MG63 (cell line): ENCODE data around the gene ZDHHC14. TPM values are rescaled to one million over a fixed set of nuclear protein-coding genes. Genes with fewer than 3 reads are reported as not detected.
"Not testable (repeated sequence)": the region's sequence is repeated elsewhere in the genome, so short reads cannot be mapped to it uniquely, and the experiment has no call there.

Experiments
- DNase-seq: peaks from one replicate; pipeline ENCODE4 v3.0.0-alpha.2; 2020
- H3K27me3 ChIP-seq: fragments of 250-450 bp; sonication (Bioruptor Pico); 2 replicates; pipeline ENCODE4 v1.5.1; 2020; ENCODE audit warnings: mild to moderate bottlenecking, moderate library complexity
- H3K36me3 ChIP-seq: fragments of 250-450 bp; sonication (Bioruptor Pico); 2 replicates; pipeline ENCODE4 v1.5.1; 2020; ENCODE audit warnings: mild to moderate bottlenecking, moderate library complexity
- H3K4me3 ChIP-seq: fragments of 250-450 bp; sonication (Bioruptor Pico); 2 replicates; pipeline ENCODE4 v1.5.1; 2020; ENCODE audit warnings: mild to moderate bottlenecking, moderate library complexity
- H3K9me3 ChIP-seq: fragments of 250-450 bp; sonication (Bioruptor Pico); 2 replicates; pipeline ENCODE4 v1.5.1; 2020; ENCODE audit warnings: mild to moderate bottlenecking, moderate library complexity
- total RNA-seq: library from RNA; depleted of rRNA; stranded (reverse); fragments of >200 nt; shearing (Covaris generic); gene quantifications from 2 replicates; pipeline ENCODE4 v1.2.3, GENCODE V29; 2014; ENCODE audit warnings: low replicate concordance

ZDHHC14 gene
- total RNA-seq, 1 experiment from 2014 or later: 4.4 TPM

- no peaks in the 10 kb centered on the region for H3K27me3 ChIP-seq
- DNase-seq: no peak
- H3K9me3 ChIP-seq: peaks cover 28% of the 10 kb centered on the region
- H3K36me3 ChIP-seq: no peaks in the 10 kb centered on the region
- H3K4me3 ChIP-seq: no peak overlapping the region
These were observed 205.1 kb downstream of the ZDHHC14 start for GRCh38 chr6:157586088-157586414.

GRCh38 chr6:157586476-157587126 is 205.6 kb downstream of the ZDHHC14 start:
- Histone ChIP-seq H3K36me3 (no peaks in the 10 kb centered on the region), H3K9me3 (peaks cover 26% of the 10 kb centered on the region), H3K27me3 (no peaks in the 10 kb centered on the region), H3K4me3 (no peak overlapping the region)
- DNase-seq: no peak

- H3K36me3 ChIP-seq: no peaks in the 10 kb centered on the region
- no peaks in the 10 kb centered on the region for H3K27me3 ChIP-seq
- H3K4me3 ChIP-seq: no peak overlapping the region
- peaks cover 18% of the 10 kb centered on the region for H3K9me3 ChIP-seq
- no peak for DNase-seq
These were observed 206.3 kb downstream of the ZDHHC14 start for GRCh38 chr6:157587127-157587926.

DNA sequence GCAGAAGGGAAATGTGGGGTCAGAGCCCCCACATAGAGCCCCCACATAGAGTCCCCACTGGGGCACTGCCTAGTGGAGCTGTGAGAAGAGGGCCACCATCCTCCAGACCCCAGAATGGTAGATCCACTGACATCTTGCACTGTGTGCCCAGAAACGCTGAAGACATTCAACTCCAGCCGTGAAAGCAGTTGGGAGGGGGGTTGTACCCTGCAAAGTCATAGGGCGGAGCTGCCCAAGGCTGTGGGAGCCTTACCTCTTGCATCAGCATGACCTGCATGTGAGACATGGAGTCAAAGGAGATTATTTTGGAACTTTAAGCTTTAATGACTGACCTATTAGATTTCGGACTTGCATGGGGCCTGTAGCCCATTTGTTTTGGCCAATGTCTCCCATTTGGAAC is 209.7 kb downstream of the ZDHHC14 start:
- not testable (repeated sequence) for DNase-seq

GRCh38 chr6:157592541-157592940 is 211.6 kb downstream of the ZDHHC14 start:
- Histone ChIP-seq H3K4me3 (no peak overlapping the region), H3K27me3 (no peaks in the 10 kb centered on the region), H3K36me3 (no peaks in the 10 kb centered on the region), H3K9me3 (peaks cover 13% of the 10 kb centered on the region)
- no peak for DNase-seq

More for the DNA sequence above, 209.7 kb downstream of the ZDHHC14 start:
- not testable (repeated sequence) for H3K36me3 ChIP-seq, H3K27me3 ChIP-seq, H3K4me3 ChIP-seq
- peaks cover 13% of the 10 kb centered on the region for H3K9me3 ChIP-seq

GRCh38 chr6:157592980-157593379 is 212.0 kb downstream of the ZDHHC14 start:
- Histone ChIP-seq H3K27me3 (no peaks in the 10 kb centered on the region), H3K4me3 (no peak overlapping the region), H3K9me3 (peaks cover 13% of the 10 kb centered on the region), H3K36me3 (no peaks in the 10 kb centered on the region)
- no peak for DNase-seq

DNA sequence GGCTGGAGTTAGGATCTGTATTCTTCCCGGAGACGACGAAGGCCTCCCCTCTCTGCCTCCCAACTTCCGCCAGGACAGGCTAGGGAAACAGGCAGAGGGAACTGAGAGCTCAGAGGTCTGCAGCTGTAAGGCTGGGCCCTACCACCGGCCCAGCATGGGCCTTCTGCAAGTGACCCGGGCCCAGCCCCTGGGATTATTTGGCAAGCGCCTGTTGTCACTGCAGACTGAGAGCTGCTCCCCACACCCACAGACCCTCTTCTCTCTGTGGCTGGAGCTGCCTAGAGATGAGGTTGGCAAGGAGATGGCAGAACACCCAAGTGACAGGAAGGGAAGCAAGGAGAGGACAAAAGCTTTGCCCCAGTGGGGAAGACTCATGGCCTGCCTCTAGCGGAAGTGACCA is 212.6 kb downstream of the ZDHHC14 start:
- Histone ChIP-seq H3K27me3 (no peaks in the 10 kb centered on the region), H3K4me3 (no peak overlapping the region), H3K36me3 (no peaks in the 10 kb centered on the region), H3K9me3 (peaks cover 13% of the 10 kb centered on the region)
- DNase-seq: no peak

- Histone ChIP-seq H3K4me3 (no peak overlapping the region), H3K9me3 (peaks cover 6% of the 10 kb centered on the region), H3K36me3 (no peaks in the 10 kb centered on the region), H3K27me3 (no peaks in the 10 kb centered on the region)
- DNase-seq: no peak
These were observed 213.3 kb downstream of the ZDHHC14 start for GRCh38 chr6:157594292-157594691.

DNA sequence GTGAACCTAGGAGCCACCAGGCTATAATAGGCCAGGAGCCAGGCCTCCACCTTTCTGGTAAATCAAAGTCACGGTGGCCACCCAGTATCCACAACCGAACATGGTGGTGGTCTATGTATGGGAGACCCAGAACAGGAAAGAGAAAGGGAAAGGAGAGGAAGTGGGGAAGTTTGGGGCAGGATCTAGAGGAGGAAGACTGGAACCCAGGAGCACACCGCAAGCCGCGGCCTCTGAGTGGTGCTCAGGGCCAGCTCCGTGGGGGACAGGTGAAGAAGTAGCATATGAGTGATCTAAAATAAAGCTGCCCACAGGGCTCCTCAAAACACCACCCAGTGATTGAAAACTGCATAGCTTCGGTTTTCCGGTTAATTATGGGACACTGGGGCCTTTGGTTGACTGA is 214.8 kb downstream of the ZDHHC14 start:
- H3K4me3 ChIP-seq: no peak overlapping the region
- no peak for DNase-seq
- no peaks in the 10 kb centered on the region for H3K9me3 ChIP-seq
- H3K27me3 ChIP-seq: no peaks in the 10 kb centered on the region
- H3K36me3 ChIP-seq: no peaks in the 10 kb centered on the region

DNA sequence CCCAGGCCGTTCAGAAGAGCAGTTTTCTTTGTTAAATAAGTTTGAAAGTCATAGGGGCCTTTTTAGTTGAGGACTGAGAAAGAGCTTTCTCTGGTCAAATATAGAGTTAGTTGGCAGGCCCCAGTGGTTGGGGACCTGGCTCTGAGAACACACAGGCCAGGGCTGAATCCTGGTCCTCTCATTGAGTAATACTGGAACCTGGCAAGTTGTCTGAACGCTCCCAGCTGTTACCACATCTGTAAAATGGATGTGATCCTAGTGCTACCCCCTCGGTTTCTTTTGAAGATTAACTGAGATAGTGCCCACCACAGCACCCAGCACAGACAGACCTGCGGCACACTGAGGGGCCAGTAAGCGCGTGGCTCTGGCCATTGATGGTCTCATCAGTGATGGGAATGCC is 215.5 kb downstream of the ZDHHC14 start:
- H3K36me3 ChIP-seq: no peaks in the 10 kb centered on the region
- H3K4me3 ChIP-seq: no peak overlapping the region
- no peak for DNase-seq
- H3K9me3 ChIP-seq: no peaks in the 10 kb centered on the region
- H3K27me3 ChIP-seq: no peaks in the 10 kb centered on the region

- no peaks in the 10 kb centered on the region for H3K36me3 ChIP-seq
- no peak overlapping the region for H3K4me3 ChIP-seq
- no peaks in the 10 kb centered on the region for H3K9me3 ChIP-seq
- DNase-seq: no peak
- H3K27me3 ChIP-seq: no peaks in the 10 kb centered on the region
These were observed 215.9 kb downstream of the ZDHHC14 start for GRCh38 chr6:157596886-157597285.

GRCh38 chr6:157597461-157598312 is 216.7 kb downstream of the ZDHHC14 start:
- Histone ChIP-seq H3K9me3 (no peaks in the 10 kb centered on the region), H3K4me3 (no peak overlapping the region), H3K27me3 (no peaks in the 10 kb centered on the region), H3K36me3 (no peaks in the 10 kb centered on the region)
- peak; percentile 26 for DNase-seq

DNA sequence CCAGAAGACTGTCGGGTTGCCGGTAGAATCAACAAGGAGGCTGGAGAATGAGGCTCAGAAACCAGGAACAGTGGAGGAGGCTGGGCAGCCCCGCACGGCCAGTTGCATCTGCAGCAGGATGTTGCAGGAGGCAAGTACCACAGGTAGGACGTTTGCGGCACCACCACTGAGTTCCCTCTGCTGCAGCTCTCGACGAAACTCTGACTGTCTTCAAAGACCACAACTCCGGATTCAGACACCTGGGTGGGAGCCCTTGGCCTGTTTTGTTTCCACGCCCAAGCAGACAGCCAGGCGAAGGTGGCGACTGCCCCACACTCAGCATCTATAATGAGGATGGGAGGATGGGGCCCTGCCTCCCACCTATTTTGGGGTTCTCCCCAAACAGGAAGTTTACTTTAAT is 218.2 kb downstream of the ZDHHC14 start:
- H3K27me3 ChIP-seq: no peaks in the 10 kb centered on the region
- DNase-seq: no peak
- H3K9me3 ChIP-seq: no peaks in the 10 kb centered on the region

DNA sequence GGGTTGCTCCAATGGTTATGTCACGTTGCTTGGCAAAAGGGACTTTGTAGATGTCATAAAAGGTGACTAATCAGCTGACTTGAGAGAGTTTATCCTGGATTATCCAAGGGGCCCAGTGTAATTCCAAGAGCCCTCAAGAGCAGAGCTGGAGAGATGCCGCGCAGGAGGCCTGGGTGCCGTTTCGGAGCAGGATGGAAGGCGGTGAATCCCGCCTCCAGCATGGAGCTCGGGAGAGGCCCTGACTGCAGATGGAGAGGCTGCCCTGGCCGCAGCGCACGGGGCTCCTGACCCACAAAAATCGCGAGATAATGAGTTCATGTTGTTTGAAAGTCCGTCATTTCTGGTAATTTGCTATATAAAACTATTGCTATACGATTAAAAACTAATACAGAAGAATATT is 219.8 kb downstream of the ZDHHC14 start:
- Histone ChIP-seq H3K36me3 (no peaks in the 10 kb centered on the region), H3K4me3 (no peak overlapping the region), H3K27me3 (no peaks in the 10 kb centered on the region), H3K9me3 (no peaks in the 10 kb centered on the region)
- no peak for DNase-seq

More for the DNA sequence above, 218.2 kb downstream of the ZDHHC14 start:
- H3K36me3 ChIP-seq: no peaks in the 10 kb centered on the region
- H3K4me3 ChIP-seq: no peak overlapping the region

DNA sequence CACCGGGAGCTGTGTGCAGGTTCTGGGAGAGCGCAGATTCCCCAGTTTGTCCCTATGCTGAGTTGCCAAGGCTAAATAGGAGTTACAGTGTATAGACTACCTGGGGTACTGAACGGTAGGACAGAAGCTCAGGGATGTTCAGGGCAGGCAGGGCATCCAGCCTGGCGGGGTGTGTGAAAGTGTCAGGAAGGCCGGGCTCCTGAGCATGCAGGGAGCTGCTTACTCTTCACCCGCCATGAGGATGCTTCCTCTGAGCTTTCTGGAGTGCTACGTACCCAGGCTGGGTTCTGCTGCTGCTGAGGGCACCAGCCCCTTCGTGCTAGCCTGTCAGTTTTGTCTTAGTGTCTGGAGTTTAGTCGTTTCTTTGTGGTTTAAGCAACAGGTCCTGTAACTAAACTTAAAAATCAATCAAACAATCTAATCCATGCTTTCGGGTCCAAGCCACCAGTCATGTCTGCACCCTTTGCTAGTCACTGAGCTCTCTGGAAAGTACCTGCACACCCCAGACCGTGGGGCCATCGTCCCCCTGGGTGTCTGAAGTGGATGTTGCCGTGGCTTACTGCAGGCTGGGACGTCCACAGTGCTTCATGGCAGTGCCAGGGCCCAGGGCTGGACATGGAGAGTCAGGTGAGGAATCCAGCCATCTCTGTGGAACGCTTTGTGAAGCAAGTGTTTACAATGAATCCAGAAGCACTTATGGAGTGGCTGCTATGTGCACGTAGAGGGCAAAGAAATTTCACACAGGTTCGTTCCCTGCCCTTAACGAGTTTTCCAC is 221.7 kb downstream of the ZDHHC14 start:
- no peaks in the 10 kb centered on the region for H3K9me3 ChIP-seq
- no peak for DNase-seq
- no peaks in the 10 kb centered on the region for H3K27me3 ChIP-seq
- no peaks in the 10 kb centered on the region for H3K36me3 ChIP-seq
- H3K4me3 ChIP-seq: no peak overlapping the region

DNA sequence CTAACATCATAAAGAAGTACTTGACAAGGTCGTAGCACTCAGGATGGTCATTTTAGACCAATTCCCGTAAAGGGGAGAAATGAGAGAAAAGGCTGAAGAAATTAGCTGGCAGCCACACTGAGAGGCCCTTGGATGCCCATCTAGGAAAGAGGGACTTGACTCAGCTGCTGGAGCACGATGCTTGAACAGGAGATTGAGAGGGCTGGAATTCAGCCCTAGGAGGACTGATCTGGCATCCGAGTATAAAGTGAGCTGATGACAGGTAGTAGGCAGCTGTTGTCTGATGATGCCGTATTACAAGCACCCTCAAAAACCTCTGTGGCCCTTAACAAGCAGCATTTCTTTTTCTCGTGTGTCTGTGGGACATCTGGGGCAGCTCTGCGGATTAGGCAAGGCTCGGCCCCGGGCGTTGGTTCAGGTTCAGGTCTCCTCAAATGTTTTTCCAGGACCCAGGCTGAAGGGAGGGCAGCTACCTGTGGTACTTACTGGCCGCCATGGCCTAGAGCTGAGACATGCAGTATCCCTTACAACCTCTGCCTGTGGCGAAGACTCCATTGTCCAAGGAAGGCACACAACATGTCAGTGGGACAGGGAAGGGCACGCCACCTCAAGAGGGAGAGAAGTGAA is 222.4 kb downstream of the ZDHHC14 start:
- Histone ChIP-seq H3K36me3 (no peaks in the 10 kb centered on the region), H3K4me3 (no peak overlapping the region), H3K9me3 (no peaks in the 10 kb centered on the region), H3K27me3 (no peaks in the 10 kb centered on the region)
- no peak for DNase-seq
